SH-SY5Y (cell line): ENCODE measurements around the gene MLLT3.

Source experiments
- GATA2 ChIP-seq: IDR thresholded peaks from 2 replicates; pipeline ENCODE4 v1.6.1; 2011; ENCODE audit warnings: mild to moderate bottlenecking, low read depth, low read length
- GATA3 ChIP-seq: IDR thresholded peaks from 2 replicates; pipeline ENCODE4 v1.6.1; 2011; ENCODE audit warnings: low read depth, mild to moderate bottlenecking, low read length, moderate library complexity

DNA sequence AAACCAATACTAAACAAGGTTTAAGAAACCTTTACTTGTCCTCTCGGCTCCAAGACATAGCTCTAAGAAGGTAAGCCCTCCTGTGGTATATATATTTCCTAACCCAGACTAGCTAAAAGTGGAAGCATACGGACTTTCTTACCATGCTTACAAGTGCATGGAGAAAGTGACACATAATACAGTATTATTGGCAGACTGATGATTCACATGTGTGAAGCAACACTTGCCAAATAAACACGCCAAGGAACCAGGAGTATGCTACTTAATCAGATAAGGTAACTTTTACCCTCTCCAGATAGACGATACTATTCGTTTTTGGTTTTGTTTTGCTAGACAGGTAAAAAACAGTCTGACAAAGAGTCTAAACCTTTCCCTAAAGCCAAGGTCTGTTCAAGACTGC, 264.1 kb downstream of the MLLT3 start:
- no peak for TF ChIP-seq GATA3
- no peak for TF ChIP-seq GATA2
